WTC11 (cell line): Measurements from ENCODE around the gene CD276.

ENCODE experiments used
- ETV6 ChIP-seq: sonication (generic); formaldehyde crosslinking; IDR thresholded peaks from 2 replicates; pipeline ENCODE4 v1.8.1; 2022; ENCODE audit warnings: mild to moderate bottlenecking, missing genetic modification reagents
- TF ChIP-seq, protein P1 (sequence below): sonication (generic); formaldehyde crosslinking; IDR thresholded peaks from 2 replicates; pipeline ENCODE4 v1.8.1; 2023; ENCODE audit warnings: mild to moderate bottlenecking, missing genetic modification reagents, moderate library complexity

DNA sequence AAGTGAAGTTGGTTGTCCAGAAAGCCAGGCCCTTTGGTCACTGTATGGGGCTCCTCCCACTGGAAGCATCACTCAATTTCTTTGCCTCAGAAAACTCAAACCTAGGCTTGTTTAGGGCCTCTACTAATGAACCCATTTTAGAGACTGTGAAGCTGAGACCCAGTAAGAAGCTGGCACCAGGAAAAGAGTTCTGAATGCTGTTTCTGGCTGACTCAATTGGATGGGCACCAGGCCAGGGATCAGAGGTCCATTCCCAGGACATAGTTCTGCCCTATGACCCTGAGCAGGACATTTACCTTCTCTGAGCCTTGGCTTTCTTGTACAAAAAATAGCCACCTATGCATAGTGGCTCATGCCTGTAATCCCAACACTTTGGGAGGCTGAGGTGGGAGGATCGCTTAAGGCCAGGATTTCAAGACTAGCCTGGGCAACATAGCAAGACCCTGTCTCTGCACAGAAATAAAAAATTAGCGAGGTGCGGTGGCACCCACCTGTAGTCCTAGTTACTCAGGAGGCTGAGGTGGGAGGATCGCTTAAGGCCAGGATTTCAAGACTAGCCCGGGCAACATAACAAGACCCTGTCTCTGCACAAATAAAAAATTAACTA lies 30.6 kb downstream of the CD276 start:
- TF ChIP-seq, protein P1, sequence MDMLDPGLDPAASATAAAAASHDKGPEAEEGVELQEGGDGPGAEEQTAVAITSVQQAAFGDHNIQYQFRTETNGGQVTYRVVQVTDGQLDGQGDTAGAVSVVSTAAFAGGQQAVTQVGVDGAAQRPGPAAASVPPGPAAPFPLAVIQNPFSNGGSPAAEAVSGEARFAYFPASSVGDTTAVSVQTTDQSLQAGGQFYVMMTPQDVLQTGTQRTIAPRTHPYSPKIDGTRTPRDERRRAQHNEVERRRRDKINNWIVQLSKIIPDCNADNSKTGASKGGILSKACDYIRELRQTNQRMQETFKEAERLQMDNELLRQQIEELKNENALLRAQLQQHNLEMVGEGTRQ: no peak
- no peak for TF ChIP-seq ETV6 (CRISPR knock-in tag)
